Activated naive CD8-positive, alpha-beta T cell treated with anti-CD3 and anti-CD28 coated beads for 36 hours (primary cell): ENCODE measurements around the gene DLGAP5. TPM values are rescaled to one million over a fixed set of nuclear protein-coding genes. Genes with fewer than 3 reads are reported as not detected.

Experiments
- DNase-seq: peaks from one replicate; pipeline ENCODE4 v3.0.0; 2021
- H3K27ac Mint-ChIP-seq: one replicate; pipeline ENCODE4 v1.8.0; 2022; ENCODE audit warnings: mild to moderate bottlenecking, moderate library complexity, mixed read lengths
- H3K27me3 Mint-ChIP-seq: one replicate; pipeline ENCODE4 v1.8.0; 2022; ENCODE audit warnings: mild to moderate bottlenecking, mixed read lengths
- H3K36me3 Mint-ChIP-seq: one replicate; pipeline ENCODE4 v1.8.0; 2021; ENCODE audit warnings: mild to moderate bottlenecking, mixed read lengths
- H3K4me1 Mint-ChIP-seq: one replicate; pipeline ENCODE4 v1.8.0; 2021; ENCODE audit warnings: mixed read lengths
- H3K4me3 Mint-ChIP-seq: one replicate; pipeline ENCODE4 v1.8.0; 2022; ENCODE audit warnings: mild to moderate bottlenecking, moderate library complexity, mixed read lengths
- H3K9me3 Mint-ChIP-seq: one replicate; pipeline ENCODE4 v1.8.0; 2022; ENCODE audit warnings: mixed read lengths
- total RNA-seq, 2 experiments: library from RNA; stranded (reverse); gene quantifications; one replicate each; pipeline ENCODE4 v1.2.3, GENCODE V29; 2021

The DLGAP5 gene
- total RNA-seq, 2 experiments from 2014 or later = 68.0 to 69.2 TPM

DNA sequence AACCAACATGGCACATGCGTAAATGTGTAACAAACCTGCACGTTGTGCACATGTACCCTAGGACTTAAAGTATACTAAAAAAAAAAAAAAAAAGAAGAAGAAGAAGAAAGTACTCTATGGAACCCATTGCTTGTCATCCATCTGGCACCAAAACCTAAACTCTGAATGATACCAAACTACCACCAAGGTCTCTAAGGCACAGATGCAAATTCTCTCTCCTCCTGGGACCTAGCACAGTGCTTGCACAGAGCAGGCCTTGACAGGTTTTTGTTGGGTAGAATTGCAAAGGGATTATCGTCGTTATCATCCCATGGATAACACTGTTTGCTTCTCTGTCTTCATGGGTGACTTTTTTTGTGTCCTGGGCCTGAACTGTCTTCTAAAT is 75.5 kb downstream of the DLGAP5 start:
- no peak for DNase-seq
- Mint-ChIP-seq H3K27ac (no peak overlapping the region), H3K4me3 (no peak overlapping the region), H3K4me1 (peaks cover 3% of the 10 kb centered on the region), H3K36me3 (no peaks in the 10 kb centered on the region), H3K27me3 (no peaks in the 10 kb centered on the region), H3K9me3 (no peaks in the 10 kb centered on the region)

DNA sequence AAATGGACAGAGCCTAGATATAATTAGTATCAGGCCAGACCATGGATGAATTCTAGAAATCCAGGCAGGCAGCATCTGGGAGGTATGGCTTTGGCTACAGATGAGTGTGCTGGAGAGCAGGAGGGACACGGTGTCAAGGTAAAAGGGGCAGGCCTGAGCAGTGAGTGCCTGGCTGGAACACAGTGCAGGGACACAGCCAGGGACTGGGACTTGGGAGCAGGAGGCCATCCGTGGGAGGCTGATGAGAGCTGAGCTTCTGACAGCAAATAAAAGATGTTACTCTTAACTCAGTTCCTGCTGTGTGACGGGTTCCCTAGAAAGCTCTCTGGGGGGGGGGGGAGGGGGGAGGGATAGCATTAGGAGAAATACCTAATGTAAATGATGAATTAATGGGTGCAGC is 75.9 kb downstream of the DLGAP5 start:
- Mint-ChIP-seq H3K9me3 (no peaks in the 10 kb centered on the region), H3K4me1 (peaks cover 3% of the 10 kb centered on the region), H3K27me3 (no peaks in the 10 kb centered on the region)

GRCh38 chr14:55114720-55115119 is 76.7 kb downstream of the DLGAP5 start:
- no peaks in the 10 kb centered on the region for H3K36me3 Mint-ChIP-seq
- DNase-seq = no peak
- peaks cover 3% of the 10 kb centered on the region for H3K4me1 Mint-ChIP-seq
- H3K9me3 Mint-ChIP-seq = no peaks in the 10 kb centered on the region
- no peaks in the 10 kb centered on the region for H3K27me3 Mint-ChIP-seq
- no peak overlapping the region for H3K27ac Mint-ChIP-seq
- H3K4me3 Mint-ChIP-seq = no peak overlapping the region

More for the DNA sequence above, 75.9 kb downstream of the DLGAP5 start:
- no peak overlapping the region for H3K4me3 Mint-ChIP-seq
- no peak for DNase-seq
- no peak overlapping the region for H3K27ac Mint-ChIP-seq
- no peaks in the 10 kb centered on the region for H3K36me3 Mint-ChIP-seq

DNA sequence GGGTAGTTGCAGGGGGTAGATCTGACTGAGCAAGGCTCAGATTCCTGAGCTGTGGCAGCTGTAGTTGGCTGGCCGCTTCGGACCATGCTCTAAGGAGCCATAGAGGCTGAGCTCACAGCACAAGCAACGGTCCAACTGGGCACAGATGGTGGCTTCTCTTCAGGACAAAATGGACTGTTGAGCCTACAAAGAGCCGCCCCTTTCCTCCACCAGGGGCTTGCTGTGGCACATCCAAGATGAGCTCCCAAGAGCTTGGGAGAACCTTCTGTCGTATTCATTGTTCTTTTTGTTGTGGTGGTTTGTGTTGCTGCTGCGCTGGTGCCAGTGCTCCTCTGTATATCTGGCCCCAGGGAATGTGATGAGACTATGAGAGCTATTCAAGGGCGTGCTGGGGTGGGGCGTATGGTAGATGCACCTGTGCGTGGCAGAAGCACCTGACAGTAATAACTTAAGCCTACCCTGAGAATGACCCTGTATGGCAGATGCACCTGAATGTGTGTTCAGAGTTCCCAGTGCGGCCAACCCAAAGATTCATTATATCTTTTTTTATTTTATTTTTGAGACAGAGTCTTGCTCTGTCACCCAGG is 80.2 kb downstream of the DLGAP5 start:
- Mint-ChIP-seq H3K27me3 (no peaks in the 10 kb centered on the region), H3K9me3 (no peaks in the 10 kb centered on the region), H3K4me3 (no peak overlapping the region), H3K4me1 (peaks cover 10% of the 10 kb centered on the region), H3K36me3 (no peaks in the 10 kb centered on the region), H3K27ac (no peak overlapping the region)
- DNase-seq = no peak

DNA sequence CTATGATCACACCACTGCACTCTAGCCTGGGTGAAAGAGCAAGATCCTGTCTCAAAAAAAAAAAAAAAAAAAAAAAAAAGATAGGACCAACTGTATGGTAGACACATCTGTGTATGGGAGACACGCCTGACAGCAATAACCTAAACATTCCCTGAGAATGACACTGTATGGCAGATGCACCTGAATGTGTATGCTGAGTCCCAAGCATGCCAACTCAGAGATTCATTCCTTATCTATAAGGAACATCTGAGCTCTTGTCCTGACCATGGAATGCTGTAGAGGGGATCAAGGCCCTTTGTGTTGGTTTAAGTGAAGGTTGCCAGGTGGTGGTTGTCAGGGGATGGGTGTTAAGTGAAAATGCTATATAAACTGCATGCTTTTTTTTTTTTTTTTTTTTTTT is 81.5 kb downstream of the DLGAP5 start:
- Mint-ChIP-seq H3K27me3 (no peaks in the 10 kb centered on the region), H3K4me1 (peaks cover 10% of the 10 kb centered on the region), H3K27ac (no peak overlapping the region), H3K4me3 (no peak overlapping the region), H3K36me3 (peaks cover 4% of the 10 kb centered on the region), H3K9me3 (peaks cover 1% of the 10 kb centered on the region)
- DNase-seq = no peak

- Mint-ChIP-seq H3K27ac (peak overlapping the region; percentile 10), H3K4me3 (no peak overlapping the region), H3K36me3 (peaks cover 8% of the 10 kb centered on the region), H3K4me1 (peaks cover 25% of the 10 kb centered on the region), H3K9me3 (peaks cover 9% of the 10 kb centered on the region), H3K27me3 (no peaks in the 10 kb centered on the region)
- DNase-seq = peak; percentile 24
These were observed 83.4 kb downstream of the DLGAP5 start for GRCh38 chr14:55107766-55108554.

- Mint-ChIP-seq H3K4me3 (no peak overlapping the region), H3K27ac (no peak overlapping the region), H3K27me3 (no peaks in the 10 kb centered on the region), H3K9me3 (peaks cover 9% of the 10 kb centered on the region), H3K4me1 (peaks cover 35% of the 10 kb centered on the region), H3K36me3 (peaks cover 8% of the 10 kb centered on the region)
- DNase-seq = no peak
These were observed 85.4 kb downstream of the DLGAP5 start for GRCh38 chr14:55105991-55106390.

- H3K27me3 Mint-ChIP-seq = no peaks in the 10 kb centered on the region
- H3K4me1 Mint-ChIP-seq = peaks cover 37% of the 10 kb centered on the region
- H3K4me3 Mint-ChIP-seq = no peak overlapping the region
- H3K9me3 Mint-ChIP-seq = peaks cover 9% of the 10 kb centered on the region
- H3K27ac Mint-ChIP-seq = peak overlapping the region; percentile 98
- peaks cover 8% of the 10 kb centered on the region for H3K36me3 Mint-ChIP-seq
- no peak for DNase-seq
These were observed 87.1 kb downstream of the DLGAP5 start for GRCh38 chr14:55103971-55104954.

GRCh38 chr14:55103005-55103640 is 88.3 kb downstream of the DLGAP5 start:
- DNase-seq = peak; percentile 45
- peak overlapping the region; percentile 67 for H3K4me3 Mint-ChIP-seq
- H3K27ac Mint-ChIP-seq = peak overlapping the region; percentile 98
- peaks cover 9% of the 10 kb centered on the region for H3K9me3 Mint-ChIP-seq
- peaks cover 41% of the 10 kb centered on the region for H3K4me1 Mint-ChIP-seq
- no peaks in the 10 kb centered on the region for H3K27me3 Mint-ChIP-seq
- H3K36me3 Mint-ChIP-seq = peaks cover 8% of the 10 kb centered on the region

- H3K36me3 Mint-ChIP-seq = peaks cover 8% of the 10 kb centered on the region
- peak overlapping the region; percentile 98 for H3K27ac Mint-ChIP-seq
- H3K27me3 Mint-ChIP-seq = no peaks in the 10 kb centered on the region
- H3K9me3 Mint-ChIP-seq = peaks cover 9% of the 10 kb centered on the region
- H3K4me3 Mint-ChIP-seq = peak overlapping the region; percentile 67
- peak; percentile 55 for DNase-seq
- H3K4me1 Mint-ChIP-seq = peaks cover 42% of the 10 kb centered on the region
These were observed 89.2 kb downstream of the DLGAP5 start for GRCh38 chr14:55102141-55102621.

GRCh38 chr14:55101698-55102097 is 89.7 kb downstream of the DLGAP5 start:
- Mint-ChIP-seq H3K27me3 (no peaks in the 10 kb centered on the region), H3K4me1 (peaks cover 42% of the 10 kb centered on the region), H3K4me3 (no peak overlapping the region), H3K27ac (no peak overlapping the region), H3K36me3 (peaks cover 8% of the 10 kb centered on the region), H3K9me3 (peaks cover 9% of the 10 kb centered on the region)
- DNase-seq = no peak

DNA sequence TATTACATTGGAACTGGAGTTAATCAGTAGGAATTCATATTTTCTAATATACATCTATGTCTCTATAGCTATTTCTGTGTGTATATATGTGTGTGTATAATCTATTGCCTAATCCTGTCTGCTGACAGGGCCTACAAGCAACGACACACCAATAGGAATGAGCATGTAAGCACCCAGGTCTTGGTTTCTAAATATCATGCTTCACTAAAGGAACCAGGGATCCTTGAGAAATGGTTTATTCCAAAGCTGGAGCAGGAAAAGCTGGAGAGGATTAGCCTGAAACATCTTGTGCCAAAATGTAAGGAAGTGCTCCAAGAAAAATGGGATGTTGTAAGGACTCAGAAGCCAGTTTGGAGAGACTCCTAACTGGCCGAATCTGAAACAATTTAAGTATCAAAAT is 91.6 kb downstream of the DLGAP5 start:
- peaks cover 42% of the 10 kb centered on the region for H3K4me1 Mint-ChIP-seq
- peaks cover 7% of the 10 kb centered on the region for H3K9me3 Mint-ChIP-seq
- H3K27ac Mint-ChIP-seq = no peak overlapping the region
- no peak for DNase-seq
- H3K4me3 Mint-ChIP-seq = no peak overlapping the region
- no peaks in the 10 kb centered on the region for H3K27me3 Mint-ChIP-seq
- H3K36me3 Mint-ChIP-seq = peaks cover 4% of the 10 kb centered on the region

GRCh38 chr14:55098561-55098898 is 92.9 kb downstream of the DLGAP5 start:
- Mint-ChIP-seq H3K36me3 (no peaks in the 10 kb centered on the region), H3K27me3 (no peaks in the 10 kb centered on the region), H3K9me3 (no peaks in the 10 kb centered on the region), H3K4me3 (no peak overlapping the region), H3K27ac (peak overlapping the region; percentile 86), H3K4me1 (peaks cover 33% of the 10 kb centered on the region)
- DNase-seq = no peak
